Glomerular endothelial cell (primary cell): Measurements from ENCODE around the gene ACOX1. TPM values are rescaled to one million over a fixed set of nuclear protein-coding genes. Genes with fewer than 3 reads are reported as not detected.

Experiments
- DNase-seq: peaks from one replicate; pipeline ENCODE4 v3.0.0-alpha.2; 2011; ENCODE audit warnings: low read depth, low spot score; ENCODE audit errors: extremely low read depth
- total RNA-seq: library from RNA; depleted of rRNA; stranded (reverse); fragments of >200 nt; gene quantifications from 2 replicates; pipeline ENCODE4 v1.2.3, GENCODE V29; 2015

Gene ACOX1
- total RNA-seq, 1 donor from 2014 or later: 47.4 TPM

- no peak for DNase-seq
These were observed 29.9 kb upstream of the ACOX1 start for GRCh38 chr17:76008630-76009425.

GRCh38 chr17:76008208-76008607 lies 29.2 kb upstream of the ACOX1 start:
- DNase-seq: no peak

- DNase-seq: no peak
These were observed 28.8 kb upstream of the ACOX1 start for GRCh38 chr17:76007850-76008165.

- DNase-seq: no peak
These were observed 28.3 kb upstream of the ACOX1 start for GRCh38 chr17:76007131-76007849.

- no peak for DNase-seq
These were observed 26.5 kb upstream of the ACOX1 start for GRCh38 chr17:76005263-76006149.

- DNase-seq: no peak
These were observed 25.8 kb upstream of the ACOX1 start for GRCh38 chr17:76004750-76005262.

- DNase-seq: no peak
These were observed 24.9 kb upstream of the ACOX1 start for GRCh38 chr17:76003915-76004314.

GRCh38 chr17:76002100-76002499 lies 23.1 kb upstream of the ACOX1 start:
- DNase-seq: no peak

- DNase-seq: no peak
These were observed 22.0 kb upstream of the ACOX1 start, which contains the start of gene CDK3 for GRCh38 chr17:76000755-76001521. CDK3 (plus strand) TSS chr17:76000855; CDS start chr17:76001426, 571 bp downstream.

GRCh38 chr17:76000016-76000754 lies 21.2 kb upstream of the ACOX1 start:
- DNase-seq: no peak

GRCh38 chr17:75998327-75998795 lies 19.4 kb upstream of the ACOX1 start:
- no peak for DNase-seq

- DNase-seq: no peak
These were observed 18.0 kb upstream of the ACOX1 start for GRCh38 chr17:75996665-75997590.

GRCh38 chr17:75995385-75995925 lies 16.5 kb upstream of the ACOX1 start:
- DNase-seq: no peak

- DNase-seq: no peak
These were observed 15.9 kb upstream of the ACOX1 start for GRCh38 chr17:75994802-75995370.

- DNase-seq: no peak
These were observed 12.4 kb upstream of the ACOX1 start for GRCh38 chr17:75991396-75991795.

GRCh38 chr17:75987041-75987440 lies 8.1 kb upstream of the ACOX1 start:
- DNase-seq: no peak

GRCh38 chr17:75985986-75986385 lies 7.0 kb upstream of the ACOX1 start:
- DNase-seq: no peak
